Esophagus muscularis mucosa (tissue), 4 donors: Measurements from ENCODE around the gene HSPB6. TPM values are rescaled to one million over a fixed set of nuclear protein-coding genes. Genes with fewer than 3 reads are reported as not detected.

Experiments
- DNase-seq: peaks from one replicate; pipeline ENCODE4 v3.0.0-alpha.2; 2017; ENCODE audit errors: extremely low spot score
- H3K27ac ChIP-seq, 4 donors: fragments of 200-600 bp; sonication (generic); replicated peaks in 1 of 4; 1 replicate in 3 of 4; 2 replicates in 1 of 4; pipeline ENCODE4 v1.5.1; 2016 to 2019; ENCODE audit warnings: mild to moderate bottlenecking in 1 of 4
- H3K27me3 ChIP-seq, 4 donors: fragments of 200-600 bp; sonication (generic); one replicate each; pipeline versions ENCODE4 v1.5.1 to v1.6.0; 2016 to 2019
- H3K36me3 ChIP-seq, 4 donors: fragments of 200-600 bp; sonication (generic); one replicate each; pipeline ENCODE4 v1.5.1; 2016 to 2019
- H3K4me1 ChIP-seq, 4 donors: fragments of 200-600 bp; sonication (generic); one replicate each; pipeline ENCODE4 v1.5.1; 2016 to 2019
- H3K4me3 ChIP-seq, 4 donors: fragments of 200-600 bp; sonication (generic); 1 replicate in 2 of 4; 2 replicates in 2 of 4; pipeline ENCODE4 v1.5.1; 2016 to 2019; ENCODE audit warnings: mild to moderate bottlenecking in 4 of 4, moderate library complexity in 1 of 4
- H3K9me3 ChIP-seq, 4 donors: fragments of 200-600 bp; sonication (generic); 1 replicate in 3 of 4; 2 replicates in 1 of 4; pipeline ENCODE4 v1.5.1; 2016 to 2019
- EP300 ChIP-seq: sonication (generic); formaldehyde crosslinking; IDR thresholded peaks from one replicate; pipeline ENCODE4 v1.6.1; 2017; ENCODE audit warnings: antibody characterized with exemption
- POLR2A ChIP-seq: fragments of 450-650 bp; IDR thresholded peaks from one replicate; pipeline ENCODE4 v1.6.1; 2017; ENCODE audit warnings: antibody characterized with exemption, moderate library complexity, mild to moderate bottlenecking, low read depth
- POLR2AphosphoS5 ChIP-seq, 2 donors: sonication (generic); formaldehyde crosslinking; IDR thresholded peaks; one replicate each; pipeline ENCODE4 v1.6.1; 2017; ENCODE audit warnings: antibody characterized with exemption in 2 of 2
- WGBS: methylation state at CpG from one replicate; pipeline ENCODE4 v1.1.5; 2018; 5-methylcytosine and 5-hydroxymethylcytosine counted together
- intact Hi-C: fragments of 100-400 bp; cut with DNase I; formaldehyde crosslinking; loops from one replicate; pipeline ENCODE4 v1.15.1; 2023
- total RNA-seq, 4 donors: library from RNA; depleted of rRNA; stranded (reverse); fragments of >200 nt; gene quantifications; one replicate each; pipeline versions ENCODE4 v1.1.0 to v1.2.1, GENCODE V29; 2016
- TF ChIP-seq, protein P1 (sequence below), 3 experiments: fragments of 200-600 bp in 2 of 3; fragments of 450-650 bp in 1 of 3; sonication (generic) in 2 of 3; IDR thresholded peaks; one replicate each; pipeline ENCODE4 v1.5.1; 2017 to 2019; ENCODE audit warnings: antibody characterized with exemption in 3 of 3, mild to moderate bottlenecking in 2 of 3, moderate library complexity in 1 of 3

HSPB6 gene
- total RNA-seq, 4 donors from 2014 or later = 64.4 to 146 (median 105) TPM

DNA sequence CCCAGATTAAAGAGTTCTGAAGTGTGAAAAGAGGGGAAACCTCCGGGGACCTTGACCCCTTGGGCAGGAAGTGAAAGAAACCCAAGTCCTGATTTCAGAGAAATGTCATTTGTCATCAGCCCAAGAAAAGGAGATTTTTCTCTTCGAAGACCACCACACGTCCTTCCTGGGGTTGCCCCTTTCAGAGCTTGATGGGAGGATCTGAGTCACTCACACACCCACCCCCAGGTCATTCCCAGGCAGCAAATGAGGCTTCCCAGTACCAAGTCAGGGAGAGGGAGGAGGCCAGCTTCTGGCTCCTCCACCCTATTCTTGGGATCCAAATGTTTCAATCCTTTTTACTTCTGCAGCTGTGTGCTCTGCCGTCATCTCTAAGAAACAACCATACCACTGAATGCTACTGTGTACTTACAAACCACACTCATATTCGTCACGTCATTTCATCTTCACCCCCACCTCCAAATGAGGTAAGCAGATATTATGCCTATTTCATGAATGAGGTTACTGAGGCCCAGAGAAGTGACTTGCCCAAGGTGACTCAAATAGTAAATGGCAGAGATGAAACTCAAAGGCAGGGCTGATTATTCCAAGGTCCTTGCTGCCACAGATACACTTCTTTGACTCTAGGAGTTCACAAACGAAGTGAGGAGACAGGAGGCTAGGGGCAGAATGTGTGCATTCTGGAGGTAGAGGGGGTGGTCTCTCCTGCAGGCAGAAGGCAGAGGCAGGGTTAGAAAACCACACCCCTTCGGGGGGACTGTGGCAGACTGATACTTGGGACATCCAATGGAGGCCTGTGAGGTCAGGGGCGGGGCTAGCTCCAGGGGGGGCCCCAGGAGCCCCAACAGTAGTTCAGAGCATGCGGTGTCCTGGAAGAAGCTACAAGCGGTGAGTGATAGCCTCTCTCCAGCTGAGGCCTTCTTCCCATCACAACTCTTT lies 44.0 kb downstream of the HSPB6 start:
- no peak for DNase-seq
- Histone ChIP-seq H3K36me3 (no peaks in the 10 kb centered on the region), H3K27ac (no peak overlapping the region), H3K9me3 (no peaks in the 10 kb centered on the region), H3K4me3 (no peak overlapping the region), H3K27me3 (no peaks in the 10 kb centered on the region), H3K4me1 (peaks cover 9 to 17% (median 13%) of the 10 kb centered on the region in 4 donors)
- intact Hi-C loops = no loop called here
- 70% methylated on average over 11 of the region's 11 CpGs for WGBS
- TF ChIP-seq, protein P1, sequence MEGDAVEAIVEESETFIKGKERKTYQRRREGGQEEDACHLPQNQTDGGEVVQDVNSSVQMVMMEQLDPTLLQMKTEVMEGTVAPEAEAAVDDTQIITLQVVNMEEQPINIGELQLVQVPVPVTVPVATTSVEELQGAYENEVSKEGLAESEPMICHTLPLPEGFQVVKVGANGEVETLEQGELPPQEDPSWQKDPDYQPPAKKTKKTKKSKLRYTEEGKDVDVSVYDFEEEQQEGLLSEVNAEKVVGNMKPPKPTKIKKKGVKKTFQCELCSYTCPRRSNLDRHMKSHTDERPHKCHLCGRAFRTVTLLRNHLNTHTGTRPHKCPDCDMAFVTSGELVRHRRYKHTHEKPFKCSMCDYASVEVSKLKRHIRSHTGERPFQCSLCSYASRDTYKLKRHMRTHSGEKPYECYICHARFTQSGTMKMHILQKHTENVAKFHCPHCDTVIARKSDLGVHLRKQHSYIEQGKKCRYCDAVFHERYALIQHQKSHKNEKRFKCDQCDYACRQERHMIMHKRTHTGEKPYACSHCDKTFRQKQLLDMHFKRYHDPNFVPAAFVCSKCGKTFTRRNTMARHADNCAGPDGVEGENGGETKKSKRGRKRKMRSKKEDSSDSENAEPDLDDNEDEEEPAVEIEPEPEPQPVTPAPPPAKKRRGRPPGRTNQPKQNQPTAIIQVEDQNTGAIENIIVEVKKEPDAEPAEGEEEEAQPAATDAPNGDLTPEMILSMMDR (IDR thresholded peaks at IDR 0.05) = no peak
- TF ChIP-seq EP300 (no peak), POLR2A (no peak), POLR2AphosphoS5 (IDR thresholded peaks at IDR 0.05) (no peak)

DNA sequence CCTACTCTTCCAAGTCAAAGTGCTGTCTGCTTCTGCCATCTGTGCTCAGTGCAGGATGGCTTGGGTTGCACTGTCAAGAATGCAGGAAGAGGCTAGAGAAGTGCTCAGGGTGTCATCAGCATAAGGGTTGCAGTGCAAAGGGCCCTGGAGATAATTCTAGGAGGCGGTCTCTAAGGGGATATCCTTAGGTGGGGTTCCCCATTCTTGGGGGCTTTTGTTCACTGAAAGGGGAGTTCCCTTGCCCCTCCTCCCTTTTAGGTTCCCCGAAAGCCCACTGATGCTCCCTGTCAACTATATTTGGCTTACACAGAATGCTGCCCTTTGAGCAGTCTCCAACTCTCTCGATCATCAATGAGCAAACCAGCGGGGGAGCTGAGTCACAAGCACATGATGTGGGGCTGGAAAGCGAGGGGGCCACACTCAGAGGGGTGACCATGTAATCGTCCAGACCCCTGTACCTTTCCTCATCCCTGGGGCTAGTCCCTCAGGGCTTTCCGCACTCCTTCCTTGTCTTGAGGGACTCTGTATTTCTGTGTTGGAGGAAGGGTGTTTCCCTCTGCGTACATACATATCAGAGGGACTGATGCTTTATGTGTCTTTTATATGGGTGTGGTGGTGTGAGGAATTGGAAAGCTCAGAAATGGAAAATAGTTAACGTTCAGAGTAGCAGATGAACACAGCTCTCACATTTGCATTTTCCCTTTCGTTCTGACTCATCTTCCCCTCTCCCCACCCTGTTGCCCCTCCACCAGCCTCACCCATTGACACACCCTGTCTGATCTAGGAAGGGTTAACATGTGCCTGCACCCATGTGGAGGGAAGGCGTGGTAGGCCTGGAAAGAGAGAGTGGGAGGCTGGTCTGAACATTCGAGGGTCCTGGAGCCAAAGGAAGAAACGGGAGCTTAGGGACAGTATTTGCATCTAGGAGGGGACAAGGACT lies 45.8 kb downstream of the HSPB6 start:
- TF ChIP-seq POLR2AphosphoS5 (IDR thresholded peaks at IDR 0.05) (no peak), EP300 (no peak), POLR2A (no peak)
- TF ChIP-seq, protein P1 (IDR thresholded peaks at IDR 0.05) = no peak
- intact Hi-C loops = no loop called here

DNA sequence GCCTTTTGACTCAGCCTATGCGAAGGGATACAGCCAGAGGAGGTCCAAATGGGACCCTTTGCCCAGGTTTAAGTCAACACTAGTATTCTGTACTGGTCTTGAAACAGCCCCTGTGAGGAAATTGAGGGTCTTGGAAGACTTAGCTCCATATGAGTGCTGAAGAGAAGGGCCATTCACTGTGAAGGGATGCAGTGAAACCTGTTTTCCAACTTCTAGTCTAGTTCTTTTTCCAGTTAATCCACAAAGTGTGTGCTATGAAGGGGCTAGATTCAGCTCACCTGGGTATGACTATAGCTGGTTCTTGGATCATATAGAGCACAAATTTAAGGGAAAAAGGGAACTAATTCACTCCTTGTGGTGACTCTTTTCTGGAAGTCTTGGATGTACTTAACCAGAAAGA lies 48.4 kb downstream of the HSPB6 start:
- H3K36me3 ChIP-seq = no peaks in the 10 kb centered on the region
- no peak overlapping the region for H3K27ac ChIP-seq
- peaks cover 0 to 10% (median 0%) of the 10 kb centered on the region in 4 donors for H3K27me3 ChIP-seq
- TF ChIP-seq POLR2AphosphoS5 (IDR thresholded peaks at IDR 0.05) = no peak
- no peak for TF ChIP-seq EP300
- TF ChIP-seq POLR2A = no peak
- TF ChIP-seq, protein P1 (IDR thresholded peaks at IDR 0.05) = no peak
- H3K9me3 ChIP-seq = no peaks in the 10 kb centered on the region
- intact Hi-C loops = no loop called here
- WGBS = 89% methylated on average over 1 of the region's 1 CpG
- peaks cover 0 to under 1% (median 0%) of the 10 kb centered on the region in 4 donors for H3K4me1 ChIP-seq
- DNase-seq = no peak
- no peak overlapping the region for H3K4me3 ChIP-seq

More for the DNA sequence above, 45.8 kb downstream of the HSPB6 start:
- Histone ChIP-seq H3K4me3 (no peak overlapping the region), H3K27me3 (no peaks in the 10 kb centered on the region), H3K9me3 (no peaks in the 10 kb centered on the region), H3K4me1 (peaks cover 7 to 10% (median 10%) of the 10 kb centered on the region in 4 donors), H3K27ac (no peak overlapping the region), H3K36me3 (no peaks in the 10 kb centered on the region)
- WGBS = 54% methylated on average over 12 of the region's 13 CpGs
- no peak for DNase-seq

Other genes with a start within 250 kb of the HSPB6 start
- gene DMKN, start 243.4 kb downstream of the HSPB6 start, total RNA-seq = 1 to 10 TPM; 1.7 to 5.5 (median 3.8) TPM
- gene SBSN, start 228.7 kb downstream of the HSPB6 start, total RNA-seq = not detected
- not detected for gene GAPDHS, start 223.6 kb downstream of the HSPB6 start, total RNA-seq
- gene TMEM147, start 211.4 kb downstream of the HSPB6 start, total RNA-seq = 100 to 1,000 TPM in 2 of 4 donors, 10 to 100 TPM in 2; 47.3 to 109 (median 91.6) TPM
- gene ATP4A, start 193.4 kb downstream of the HSPB6 start, total RNA-seq = not detected
- not detected for gene PMIS2, start 170.9 kb downstream of the HSPB6 start, total RNA-seq
- 1 to 10 TPM; 3.7 to 4.7 (median 4.3) TPM for gene HAUS5, start 144.3 kb downstream of the HSPB6 start, total RNA-seq
- gene RBM42, start 128.0 kb downstream of the HSPB6 start, total RNA-seq = 100 to 1,000 TPM in 2 of 4 donors, 10 to 100 TPM in 2; 63.1 to 112 (median 95.2) TPM
- 1 to 10 TPM in 1 of 4 donors, not detected in 3; 3.4 TPM for gene ETV2, start 115.3 kb downstream of the HSPB6 start, total RNA-seq
- gene COX6B1, start 108.7 kb downstream of the HSPB6 start, total RNA-seq = 100 to 1,000 TPM; 205 to 508 (median 313) TPM
- gene UPK1A, start 90.5 kb downstream of the HSPB6 start, total RNA-seq = not detected
- gene ZBTB32, start 52.5 kb downstream of the HSPB6 start, total RNA-seq = not detected
- 10 to 100 TPM; 22.0 to 30.6 (median 24.2) TPM for gene KMT2B, start 39.0 kb downstream of the HSPB6 start, total RNA-seq
- 1 to 10 TPM; 1.7 to 8.1 (median 5.9) TPM for gene IGFLR1, start 14.6 kb downstream of the HSPB6 start, total RNA-seq
- gene U2AF1L4, start 11.6 kb downstream of the HSPB6 start, total RNA-seq = 10 to 100 TPM in 3 of 4 donors, 1 to 10 TPM in 1; 7.9 to 31.1 (median 20.9) TPM
- 10 to 100 TPM; 27.4 to 48.7 (median 33.8) TPM for gene PSENEN, start 11.4 kb downstream of the HSPB6 start, total RNA-seq
- 10 to 100 TPM; 11.6 to 18.3 (median 15.6) TPM for gene LIN37, start 8.5 kb downstream of the HSPB6 start, total RNA-seq
- gene PROSER3, start 1.1 kb upstream of the HSPB6 start, total RNA-seq = 1 to 10 TPM; 5.6 to 8.7 (median 7.1) TPM
- gene ARHGAP33, start 18.5 kb upstream of the HSPB6 start, total RNA-seq = 10 to 100 TPM in 2 of 4 donors, 1 to 10 TPM in 2; 3.3 to 11.2 (median 7.7) TPM
- not detected for gene PRODH2, start 55.8 kb upstream of the HSPB6 start, total RNA-seq
- gene NPHS1, start 95.5 kb upstream of the HSPB6 start, total RNA-seq = not detected
- gene KIRREL2, start 99.9 kb upstream of the HSPB6 start, total RNA-seq = not detected
- 10 to 100 TPM in 2 of 4 donors, 1 to 10 TPM in 2; 4.6 to 14.6 (median 8.8) TPM for gene APLP1, start 111.5 kb upstream of the HSPB6 start, total RNA-seq
- 1 to 10 TPM; 2.5 to 6.2 (median 5.3) TPM for gene NFKBID, start 143.5 kb upstream of the HSPB6 start, total RNA-seq
- gene HCST, start 145.5 kb upstream of the HSPB6 start, total RNA-seq = 10 to 100 TPM in 1 of 4 donors, 1 to 10 TPM in 1, not detected in 2; 3.7 to 14.6 TPM
- gene TYROBP, start 151.3 kb upstream of the HSPB6 start, total RNA-seq = 100 to 1,000 TPM in 1 of 4 donors, 10 to 100 TPM in 3; 47.1 to 145 (median 50.7) TPM
- gene LRFN3, start 179.3 kb upstream of the HSPB6 start, total RNA-seq = 10 to 100 TPM in 3 of 4 donors, 1 to 10 TPM in 1; 7.5 to 22.6 (median 15.3) TPM
- 10 to 100 TPM; 44.0 to 60.3 (median 50.2) TPM for gene SDHAF1, start 238.2 kb upstream of the HSPB6 start, total RNA-seq